Mesendoderm (in vitro differentiated cells): Measurements from ENCODE around the gene G0S2.

Experiments
- DNase-seq: peaks from one replicate; pipeline ENCODE4 v3.0.0; 2013
- H2AK5ac ChIP-seq: 2 replicates; pipeline ENCODE4 v1.6.1; 2013; ENCODE audit warnings: low read length, inconsistent platforms
- H2BK120ac ChIP-seq: 2 replicates; pipeline ENCODE4 v1.6.1; 2013; ENCODE audit warnings: low read depth, mild to moderate bottlenecking, low read length, moderate library complexity, mixed read lengths
- H2BK15ac ChIP-seq: replicated peaks from 2 replicates; pipeline ENCODE4 v1.6.1; 2013; ENCODE audit warnings: low read depth, mild to moderate bottlenecking, moderate library complexity
- H2BK5ac ChIP-seq: 2 replicates; pipeline ENCODE4 v1.6.1; 2013; ENCODE audit warnings: low read length, inconsistent platforms
- H3K18ac ChIP-seq: 2 replicates; pipeline ENCODE4 v1.6.1; 2013; ENCODE audit warnings: mild to moderate bottlenecking, low read length, mixed read lengths
- H3K23ac ChIP-seq: one replicate; pipeline ENCODE4 v1.6.1; 2013; ENCODE audit warnings: low read length
- H3K27ac ChIP-seq: 2 replicates; pipeline ENCODE4 v1.5.1; 2013; ENCODE audit warnings: low read depth, mild to moderate bottlenecking, inconsistent platforms, low read length, moderate library complexity
- H3K27me3 ChIP-seq: 2 replicates; pipeline ENCODE4 v1.6.1; 2013; ENCODE audit warnings: low read length, control low read depth, mild to moderate bottlenecking, inconsistent platforms; ENCODE audit not compliant: insufficient read depth, poor library complexity
- H3K36me3 ChIP-seq: 2 replicates; pipeline ENCODE4 v1.6.1; 2013; ENCODE audit warnings: low read length, inconsistent platforms; ENCODE audit not compliant: control insufficient read depth, insufficient read depth
- H3K4ac ChIP-seq: one replicate; pipeline ENCODE4 v1.6.1; 2013; ENCODE audit warnings: low read depth, mild to moderate bottlenecking, low read length, moderate library complexity
- H3K4me1 ChIP-seq: 2 replicates; pipeline ENCODE4 v1.6.1; 2013; ENCODE audit warnings: low read depth, low read length, inconsistent platforms; ENCODE audit not compliant: control insufficient read depth
- H3K4me2 ChIP-seq: 2 replicates; pipeline ENCODE4 v1.6.1; 2013; ENCODE audit warnings: low read length
- H3K4me3 ChIP-seq: 2 replicates; pipeline ENCODE4 v1.5.1; 2013; ENCODE audit warnings: mild to moderate bottlenecking, low read length
- H3K56ac ChIP-seq: one replicate; pipeline ENCODE4 v1.6.1; 2013; ENCODE audit warnings: low read length
- H3K79me1 ChIP-seq: 2 replicates; pipeline ENCODE4 v1.6.1; 2013; ENCODE audit warnings: low read length, inconsistent platforms
- H3K79me2 ChIP-seq: 2 replicates; pipeline ENCODE4 v1.6.1; 2013; ENCODE audit warnings: mild to moderate bottlenecking, low read length; ENCODE audit not compliant: control insufficient read depth, insufficient read depth
- H3K9ac ChIP-seq: 2 replicates; pipeline ENCODE4 v1.6.1; 2013; ENCODE audit warnings: low read length, inconsistent platforms
- H4K5ac ChIP-seq: one replicate; pipeline ENCODE4 v1.6.1; 2013; ENCODE audit warnings: low read length
- H4K8ac ChIP-seq: one replicate; pipeline ENCODE4 v1.6.1; 2013; ENCODE audit warnings: low read depth, mild to moderate bottlenecking, control low read depth, low read length, moderate library complexity
- WGBS: extraction: QIAGEN DNeasy Blood & Tissue Kit; methylation state at CpG from one replicate; pipeline ENCODE4 v1.1.7; 2013; ENCODE audit warnings: low lambda C conversion rate, missing lambda C conversion rate; ENCODE audit not compliant: insufficient coverage; ENCODE audit errors: extremely low coverage; 5-methylcytosine and 5-hydroxymethylcytosine counted together

Gene G0S2

GRCh38 chr1:209657918-209658317 lies 17.3 kb upstream of the G0S2 start:
- Histone ChIP-seq H2AK5ac (no peak overlapping the region), H2BK5ac (no peak overlapping the region), H3K79me1 (no peaks in the 10 kb centered on the region), H3K36me3 (no peaks in the 10 kb centered on the region), H3K79me2 (no peaks in the 10 kb centered on the region), H2BK120ac (no peak overlapping the region), H3K4ac (no peak overlapping the region), H3K56ac (no peak overlapping the region), H3K18ac (no peak overlapping the region), H3K4me1 (no peaks in the 10 kb centered on the region), H3K27ac (no peak overlapping the region), H2BK15ac (no peak overlapping the region), H4K8ac (no peak overlapping the region), H3K23ac (no peak overlapping the region), H4K5ac (no peak overlapping the region), H3K4me3 (no peak overlapping the region), H3K9ac (no peak overlapping the region), H3K4me2 (no peak overlapping the region), H3K27me3 (no peaks in the 10 kb centered on the region)
- DNase-seq: no peak
- no CpG with 5 or more reads among the region's 5 CpGs for WGBS

- no peak overlapping the region for H3K4me3 ChIP-seq
Measured at GRCh38 chr1:209659909-209660308, 15.3 kb upstream of the G0S2 start.

GRCh38 chr1:209661071-209661470 lies 14.1 kb upstream of the G0S2 start:
- H3K4me2 ChIP-seq: no peak overlapping the region
- no peak for DNase-seq
- H2BK120ac ChIP-seq: no peak overlapping the region
- WGBS: no CpG with 5 or more reads among the region's 1 CpG
- no peaks in the 10 kb centered on the region for H3K79me1 ChIP-seq
- H3K18ac ChIP-seq: no peak overlapping the region
- no peaks in the 10 kb centered on the region for H3K36me3 ChIP-seq
- H3K4me1 ChIP-seq: no peaks in the 10 kb centered on the region
- no peak overlapping the region for H3K27ac ChIP-seq
- no peak overlapping the region for H2BK5ac ChIP-seq
- no peak overlapping the region for H4K8ac ChIP-seq
- H3K4ac ChIP-seq: no peak overlapping the region
- H3K9ac ChIP-seq: no peak overlapping the region
- H2AK5ac ChIP-seq: no peak overlapping the region
- no peak overlapping the region for H2BK15ac ChIP-seq
- no peak overlapping the region for H3K4me3 ChIP-seq
- no peak overlapping the region for H3K56ac ChIP-seq
- H3K27me3 ChIP-seq: no peaks in the 10 kb centered on the region
- no peak overlapping the region for H4K5ac ChIP-seq
- H3K79me2 ChIP-seq: no peaks in the 10 kb centered on the region
- H3K23ac ChIP-seq: no peak overlapping the region

More at GRCh38 chr1:209659909-209660308, 15.3 kb upstream of the G0S2 start:
- no peak overlapping the region for H3K4me2 ChIP-seq
- H4K8ac ChIP-seq: no peak overlapping the region
- H3K27ac ChIP-seq: no peak overlapping the region
- H3K18ac ChIP-seq: no peak overlapping the region
- no peak overlapping the region for H3K56ac ChIP-seq
- no peak overlapping the region for H2BK120ac ChIP-seq
- no peak overlapping the region for H3K9ac ChIP-seq
- H3K23ac ChIP-seq: no peak overlapping the region
- H3K27me3 ChIP-seq: no peaks in the 10 kb centered on the region
- no CpG with 5 or more reads among the region's 5 CpGs for WGBS
- no peaks in the 10 kb centered on the region for H3K79me1 ChIP-seq
- H2BK15ac ChIP-seq: no peak overlapping the region
- H3K36me3 ChIP-seq: no peaks in the 10 kb centered on the region
- no peak overlapping the region for H3K4ac ChIP-seq
- no peak overlapping the region for H2BK5ac ChIP-seq
- no peak overlapping the region for H4K5ac ChIP-seq
- no peak for DNase-seq
- H2AK5ac ChIP-seq: no peak overlapping the region
- no peaks in the 10 kb centered on the region for H3K4me1 ChIP-seq
- no peaks in the 10 kb centered on the region for H3K79me2 ChIP-seq

- no CpG with 5 or more reads among the region's 3 CpGs for WGBS
- H2BK5ac ChIP-seq: no peak overlapping the region
- H3K4me1 ChIP-seq: no peaks in the 10 kb centered on the region
- no peak overlapping the region for H3K27ac ChIP-seq
- H2AK5ac ChIP-seq: no peak overlapping the region
- H3K4me2 ChIP-seq: no peak overlapping the region
- H3K79me2 ChIP-seq: no peaks in the 10 kb centered on the region
- H2BK15ac ChIP-seq: no peak overlapping the region
- H3K9ac ChIP-seq: no peak overlapping the region
- no peak overlapping the region for H3K23ac ChIP-seq
- H3K4ac ChIP-seq: no peak overlapping the region
- H4K5ac ChIP-seq: no peak overlapping the region
- H3K27me3 ChIP-seq: no peaks in the 10 kb centered on the region
- H3K56ac ChIP-seq: no peak overlapping the region
- no peak overlapping the region for H3K4me3 ChIP-seq
- no peaks in the 10 kb centered on the region for H3K36me3 ChIP-seq
- no peaks in the 10 kb centered on the region for H3K79me1 ChIP-seq
- no peak overlapping the region for H4K8ac ChIP-seq
- H2BK120ac ChIP-seq: no peak overlapping the region
- no peak for DNase-seq
- no peak overlapping the region for H3K18ac ChIP-seq
Measured at GRCh38 chr1:209662879-209663327, 12.3 kb upstream of the G0S2 start.

GRCh38 chr1:209667103-209667502 lies 8.1 kb upstream of the G0S2 start:
- Histone ChIP-seq H3K56ac (no peak overlapping the region), H2BK15ac (no peak overlapping the region), H4K5ac (no peak overlapping the region), H3K36me3 (no peaks in the 10 kb centered on the region), H3K23ac (no peak overlapping the region), H3K9ac (no peak overlapping the region), H3K4me3 (no peak overlapping the region), H3K4me1 (no peaks in the 10 kb centered on the region), H2AK5ac (no peak overlapping the region), H3K27ac (no peak overlapping the region), H3K4ac (no peak overlapping the region), H3K4me2 (no peak overlapping the region), H3K18ac (no peak overlapping the region), H3K79me2 (no peaks in the 10 kb centered on the region), H4K8ac (no peak overlapping the region), H3K79me1 (no peaks in the 10 kb centered on the region), H2BK5ac (no peak overlapping the region), H2BK120ac (no peak overlapping the region), H3K27me3 (no peaks in the 10 kb centered on the region)
- no CpG with 5 or more reads among the region's 1 CpG for WGBS
- no peak for DNase-seq

GRCh38 chr1:209667708-209668107 lies 7.5 kb upstream of the G0S2 start:
- H2BK120ac ChIP-seq: no peak overlapping the region
- H3K79me2 ChIP-seq: no peaks in the 10 kb centered on the region
- no peak overlapping the region for H3K27ac ChIP-seq
- no peak overlapping the region for H3K4me3 ChIP-seq
- no peak overlapping the region for H3K56ac ChIP-seq
- WGBS: no CpG with 5 or more reads among the region's 4 CpGs
- H3K79me1 ChIP-seq: no peaks in the 10 kb centered on the region
- H3K9ac ChIP-seq: no peak overlapping the region
- no peak for DNase-seq
- H2AK5ac ChIP-seq: no peak overlapping the region
- no peak overlapping the region for H3K4me2 ChIP-seq
- H3K36me3 ChIP-seq: no peaks in the 10 kb centered on the region
- H3K23ac ChIP-seq: no peak overlapping the region
- no peak overlapping the region for H2BK15ac ChIP-seq
- no peak overlapping the region for H2BK5ac ChIP-seq
- H4K8ac ChIP-seq: no peak overlapping the region
- H3K4me1 ChIP-seq: no peaks in the 10 kb centered on the region
- no peak overlapping the region for H3K4ac ChIP-seq
- no peak overlapping the region for H4K5ac ChIP-seq
- H3K18ac ChIP-seq: no peak overlapping the region
- H3K27me3 ChIP-seq: peaks cover under 1% of the 10 kb centered on the region
